Mesodermal cell (in vitro differentiated cells): ENCODE results near the gene TNXB.
A peak's percentile ranks its signal among the peaks of the same experiment; 100 is the strongest.
"Not testable (repeated sequence)": the region's sequence is repeated elsewhere in the genome, so short reads cannot be mapped to it uniquely, and the experiment has no call there.

Source experiments
- H3K27ac ChIP-seq: 2 replicates; pipeline ENCODE4 v1.7.0; 2013; ENCODE audit warnings: mild to moderate bottlenecking, low read depth, low read length, moderate library complexity; ENCODE audit not compliant: severe bottlenecking
- H3K36me3 ChIP-seq: 2 replicates; pipeline ENCODE4 v1.7.1; 2013; ENCODE audit warnings: mild to moderate bottlenecking, low read length, moderate library complexity; ENCODE audit not compliant: control insufficient read depth, insufficient read depth
- H3K4me1 ChIP-seq: one replicate; pipeline ENCODE4 v1.7.1; 2013; ENCODE audit warnings: mild to moderate bottlenecking, low read length; ENCODE audit not compliant: insufficient read depth, control insufficient read depth, poor library complexity, severe bottlenecking
- H3K4me3 ChIP-seq: 2 replicates; pipeline ENCODE4 v1.7.0; 2013; ENCODE audit warnings: low read length, control low read depth, mild to moderate bottlenecking; ENCODE audit not compliant: insufficient read depth, poor library complexity, severe bottlenecking; ENCODE audit errors: extremely low read depth
- H3K9me3 ChIP-seq: 2 replicates; pipeline ENCODE4 v1.7.1; 2013; ENCODE audit warnings: mild to moderate bottlenecking, low read length, moderate library complexity; ENCODE audit not compliant: control insufficient read depth
- WGBS, 2 experiments: methylation state at CpG; one replicate each; pipeline ENCODE4 v1.1.5; 2013; ENCODE audit warnings: missing lambda C conversion rate in 2 of 2; ENCODE audit not compliant: insufficient coverage in 2 of 2; 5-methylcytosine and 5-hydroxymethylcytosine counted together

TNXB gene

GRCh38 chr6:32055756-32056155 is 53.4 kb downstream of the TNXB start:
- H3K36me3 ChIP-seq = not testable (repeated sequence)
- 88% methylated on average over 5 of the region's 21 CpGs; no CpG with 5 or more reads in 1 of the 2 experiments for WGBS, 2 experiments

GRCh38 chr6:32053314-32053713 is 55.8 kb downstream of the TNXB start:
- H3K4me3 ChIP-seq, H3K27ac ChIP-seq, H3K9me3 ChIP-seq, H3K36me3 ChIP-seq, H3K4me1 ChIP-seq: not testable (repeated sequence)
- 98% methylated on average over 10 to 12 of the region's 13 CpGs for WGBS, 2 experiments

More at GRCh38 chr6:32055756-32056155, 53.4 kb downstream of the TNXB start:
- H3K4me3 ChIP-seq, H3K4me1 ChIP-seq, H3K9me3 ChIP-seq, H3K27ac ChIP-seq: not testable (repeated sequence)

DNA sequence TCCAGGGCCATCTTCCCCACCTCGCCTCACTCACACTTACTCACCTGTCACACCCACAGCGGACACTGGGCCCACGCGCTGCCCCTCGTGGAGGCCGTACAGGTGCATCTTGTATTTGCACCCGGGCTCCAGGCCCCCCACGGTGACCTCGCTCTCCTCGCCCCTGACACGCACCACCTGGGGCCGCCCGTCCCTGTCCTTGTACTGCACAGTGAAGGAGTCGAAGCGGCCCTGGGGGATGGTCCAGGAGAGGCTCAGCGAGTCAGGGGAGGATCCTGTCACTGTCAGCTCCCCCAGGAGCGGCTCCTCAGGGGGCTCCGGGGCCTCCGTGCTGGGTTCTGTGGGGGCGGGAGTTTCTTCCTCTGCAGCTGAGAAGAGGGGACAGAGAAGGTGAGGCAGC is 56.5 kb downstream of the TNXB start:
- H3K4me1 ChIP-seq, H3K9me3 ChIP-seq, H3K36me3 ChIP-seq, H3K27ac ChIP-seq, H3K4me3 ChIP-seq: not testable (repeated sequence)
- 90 to 94% methylated on average over 18 to 19 of the region's 20 CpGs for WGBS, 2 experiments

- WGBS, 2 experiments = 75 to 87% methylated on average over 2 to 5 of the region's 5 CpGs
- no peak overlapping the region for H3K4me3 ChIP-seq
- peaks cover 21% of the 10 kb centered on the region for H3K4me1 ChIP-seq
- no peaks in the 10 kb centered on the region for H3K36me3 ChIP-seq
- H3K27ac ChIP-seq = no peak overlapping the region
- H3K9me3 ChIP-seq = no peaks in the 10 kb centered on the region
These were observed 58.6 kb downstream of the TNXB start for GRCh38 chr6:32050562-32050961.

- H3K4me3 ChIP-seq, H3K9me3 ChIP-seq, H3K36me3 ChIP-seq: not testable (repeated sequence)
These were observed 59.4 kb downstream of the TNXB start for GRCh38 chr6:32049736-32050135.

DNA sequence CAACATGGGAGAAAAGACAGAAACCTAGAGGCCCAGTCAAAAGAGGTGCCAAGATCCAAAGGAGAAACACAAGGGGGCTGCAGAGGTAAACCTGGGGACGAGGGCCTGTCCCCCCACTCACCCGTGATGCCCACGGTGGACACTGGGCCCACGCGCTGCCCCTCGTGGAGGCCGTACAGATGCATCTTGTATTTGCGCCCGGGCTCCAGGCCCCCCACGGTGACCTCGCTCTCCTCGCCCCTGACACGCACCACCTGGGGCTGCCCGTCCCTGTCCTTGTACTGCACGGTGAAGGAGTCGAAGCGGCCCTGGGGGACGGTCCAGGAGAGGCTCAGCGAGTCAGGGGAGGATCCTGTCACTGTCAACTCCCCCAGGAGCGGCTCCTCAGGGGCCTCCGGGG is 60.0 kb downstream of the TNXB start:
- H3K36me3 ChIP-seq, H3K27ac ChIP-seq, H3K9me3 ChIP-seq, H3K4me3 ChIP-seq: not testable (repeated sequence)
- WGBS, 2 experiments = 78 to 99% methylated on average over 10 to 11 of the region's 21 CpGs
- H3K4me1 ChIP-seq = peaks cover 21% of the 10 kb centered on the region

More at GRCh38 chr6:32049736-32050135, 59.4 kb downstream of the TNXB start:
- peaks cover 21% of the 10 kb centered on the region for H3K4me1 ChIP-seq
- H3K27ac ChIP-seq = not testable (repeated sequence)
- 86 to 88% methylated on average over 1 of the region's 11 CpGs for WGBS, 2 experiments

GRCh38 chr6:32047855-32048766 is 61.0 kb downstream of the TNXB start:
- Histone ChIP-seq H3K27ac (peak overlapping the region; percentile 92), H3K4me1 (peaks cover 21% of the 10 kb centered on the region), H3K4me3 (no peak overlapping the region), H3K9me3 (no peaks in the 10 kb centered on the region), H3K36me3 (no peaks in the 10 kb centered on the region)
- WGBS, 2 experiments = 72 to 73% methylated on average over 42 of the region's 42 CpGs

DNA sequence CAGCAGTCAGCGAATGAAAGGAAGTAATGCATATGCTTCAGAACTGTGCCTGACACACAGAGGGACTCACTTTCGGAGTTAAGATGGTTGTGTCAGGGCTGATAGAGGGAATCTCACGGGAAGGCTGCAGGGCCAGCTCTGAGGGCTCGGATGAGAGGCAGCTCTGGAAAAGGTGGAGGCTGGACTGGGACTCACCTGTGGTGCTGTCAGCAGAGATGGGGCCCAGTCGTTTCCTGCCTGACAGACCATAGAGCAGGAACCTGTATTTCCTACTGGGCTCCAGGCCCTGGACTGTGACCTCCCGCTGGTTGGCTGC is 61.6 kb downstream of the TNXB start:
- WGBS, 2 experiments = 91 to 98% methylated on average over 6 of the region's 6 CpGs
- peaks cover 21% of the 10 kb centered on the region for H3K4me1 ChIP-seq
- no peaks in the 10 kb centered on the region for H3K9me3 ChIP-seq
- H3K36me3 ChIP-seq = no peaks in the 10 kb centered on the region
- no peak overlapping the region for H3K4me3 ChIP-seq
- H3K27ac ChIP-seq = peak overlapping the region; percentile 92

DNA sequence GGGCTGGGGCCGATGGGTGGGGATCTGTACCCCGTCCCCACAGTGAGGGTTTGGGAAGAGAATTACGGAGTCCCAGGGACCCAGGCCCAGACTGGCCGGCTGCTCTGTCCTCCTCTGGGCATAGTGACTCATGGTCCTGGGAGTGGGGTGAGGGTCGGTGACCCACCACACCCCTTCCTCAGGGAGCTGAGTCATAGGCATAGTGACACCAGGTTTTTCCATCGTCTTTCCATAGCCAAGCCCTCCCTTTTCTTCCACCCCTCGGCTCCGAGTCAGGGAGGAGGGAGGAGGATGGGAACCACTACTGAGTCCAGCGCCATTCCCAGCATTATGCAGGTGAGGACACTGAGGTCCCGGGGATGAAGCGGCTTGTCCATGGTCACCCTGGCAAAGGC is 62.1 kb downstream of the TNXB start:
- 68 to 71% methylated on average over 8 to 9 of the region's 11 CpGs for WGBS, 2 experiments
- H3K4me1 ChIP-seq = peaks cover 21% of the 10 kb centered on the region
- H3K9me3 ChIP-seq = no peaks in the 10 kb centered on the region
- H3K4me3 ChIP-seq = no peak overlapping the region
- H3K36me3 ChIP-seq = no peaks in the 10 kb centered on the region
- peak overlapping the region; percentile 92 for H3K27ac ChIP-seq

GRCh38 chr6:32046450-32047083 is 62.6 kb downstream of the TNXB start:
- Histone ChIP-seq H3K4me3 (no peak overlapping the region), H3K27ac (peak overlapping the region; percentile 92)

More at GRCh38 chr6:32046450-32047083, 62.6 kb downstream of the TNXB start:
- Histone ChIP-seq H3K36me3 (no peaks in the 10 kb centered on the region), H3K9me3 (no peaks in the 10 kb centered on the region), H3K4me1 (peaks cover 21% of the 10 kb centered on the region)
- WGBS, 2 experiments = 78% methylated on average over 10 to 14 of the region's 14 CpGs
